GM12873 (cell line): ENCODE results near the gene NAAA.

ENCODE experiments used
- TF ChIP-seq, protein P1 (sequence below): IDR thresholded peaks from 2 replicates; pipeline ENCODE4 v1.5.1; 2012; ENCODE audit warnings: low read depth, mild to moderate bottlenecking, moderate library complexity, low read length, control low read depth; ENCODE audit not compliant: insufficient read depth; ENCODE audit errors: missing control alignments

Gene NAAA

DNA sequence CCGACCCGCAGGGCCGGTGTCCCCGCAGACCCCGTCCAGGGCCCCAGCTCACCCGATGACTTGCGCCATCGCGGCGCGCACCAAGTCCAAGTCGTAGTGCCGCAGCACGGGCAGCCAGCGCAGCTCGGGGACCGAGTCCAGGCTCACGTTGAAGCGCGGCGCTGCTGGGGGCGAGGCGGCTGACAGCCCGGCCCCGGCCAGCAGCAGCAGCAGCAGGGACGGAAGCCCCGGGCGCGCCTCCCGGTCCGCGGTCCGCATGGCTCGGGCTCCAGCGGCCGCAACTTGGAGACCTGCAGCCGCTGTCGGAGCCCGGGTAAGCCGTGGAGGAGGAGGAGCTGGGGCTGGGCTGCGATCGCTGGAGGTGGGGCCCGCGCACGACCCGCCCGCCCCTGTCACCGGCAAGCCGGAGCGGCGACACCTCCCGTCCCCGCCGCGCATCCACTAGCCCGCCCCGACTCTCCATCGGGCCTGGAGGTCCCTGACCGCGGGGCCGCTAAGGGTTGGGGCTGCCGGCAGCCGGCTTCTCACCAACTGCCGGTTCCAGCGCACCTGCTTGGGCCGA, at the start of gene NAAA:
Gene NAAA, minus strand, starts transcription at position 322 of the 562 bp plus-strand sequence. Its CDS starts 64 bp downstream, at position 258.
- TF ChIP-seq, protein P1, sequence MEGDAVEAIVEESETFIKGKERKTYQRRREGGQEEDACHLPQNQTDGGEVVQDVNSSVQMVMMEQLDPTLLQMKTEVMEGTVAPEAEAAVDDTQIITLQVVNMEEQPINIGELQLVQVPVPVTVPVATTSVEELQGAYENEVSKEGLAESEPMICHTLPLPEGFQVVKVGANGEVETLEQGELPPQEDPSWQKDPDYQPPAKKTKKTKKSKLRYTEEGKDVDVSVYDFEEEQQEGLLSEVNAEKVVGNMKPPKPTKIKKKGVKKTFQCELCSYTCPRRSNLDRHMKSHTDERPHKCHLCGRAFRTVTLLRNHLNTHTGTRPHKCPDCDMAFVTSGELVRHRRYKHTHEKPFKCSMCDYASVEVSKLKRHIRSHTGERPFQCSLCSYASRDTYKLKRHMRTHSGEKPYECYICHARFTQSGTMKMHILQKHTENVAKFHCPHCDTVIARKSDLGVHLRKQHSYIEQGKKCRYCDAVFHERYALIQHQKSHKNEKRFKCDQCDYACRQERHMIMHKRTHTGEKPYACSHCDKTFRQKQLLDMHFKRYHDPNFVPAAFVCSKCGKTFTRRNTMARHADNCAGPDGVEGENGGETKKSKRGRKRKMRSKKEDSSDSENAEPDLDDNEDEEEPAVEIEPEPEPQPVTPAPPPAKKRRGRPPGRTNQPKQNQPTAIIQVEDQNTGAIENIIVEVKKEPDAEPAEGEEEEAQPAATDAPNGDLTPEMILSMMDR, result no peak

DNA sequence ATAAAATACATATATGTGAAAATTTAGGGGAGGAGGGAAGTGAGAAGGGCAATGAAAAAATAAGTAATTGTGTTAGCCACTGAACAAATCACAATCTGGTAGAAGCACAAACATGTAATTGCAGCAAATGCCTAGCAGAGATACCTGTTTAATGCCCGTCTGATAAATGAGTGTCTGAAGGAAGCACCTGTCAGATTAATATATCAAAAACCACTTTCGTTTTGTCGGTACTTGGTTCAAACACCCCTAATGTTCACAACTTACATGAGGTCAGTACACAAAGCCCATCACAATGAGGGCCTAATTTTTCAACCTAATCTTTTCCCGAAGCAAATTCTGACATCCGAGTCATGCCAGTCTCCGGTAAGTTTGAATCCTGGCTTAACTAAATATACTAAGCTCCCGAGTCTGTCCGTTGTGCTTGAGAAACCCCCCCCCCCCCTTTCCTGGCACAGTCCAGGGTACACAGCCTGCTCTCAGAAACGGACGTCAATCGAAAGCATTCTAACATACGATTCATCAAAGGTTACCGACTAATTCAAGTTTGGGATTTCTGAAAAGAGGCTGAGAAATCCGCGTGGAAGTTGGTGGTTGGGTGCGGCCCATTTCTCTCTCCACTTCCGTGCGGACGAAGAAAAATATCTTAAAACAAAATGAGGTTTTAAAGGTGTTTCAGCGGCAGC, 49.2 kb upstream of the NAAA start:
- TF ChIP-seq, protein P1, result no peak

DNA sequence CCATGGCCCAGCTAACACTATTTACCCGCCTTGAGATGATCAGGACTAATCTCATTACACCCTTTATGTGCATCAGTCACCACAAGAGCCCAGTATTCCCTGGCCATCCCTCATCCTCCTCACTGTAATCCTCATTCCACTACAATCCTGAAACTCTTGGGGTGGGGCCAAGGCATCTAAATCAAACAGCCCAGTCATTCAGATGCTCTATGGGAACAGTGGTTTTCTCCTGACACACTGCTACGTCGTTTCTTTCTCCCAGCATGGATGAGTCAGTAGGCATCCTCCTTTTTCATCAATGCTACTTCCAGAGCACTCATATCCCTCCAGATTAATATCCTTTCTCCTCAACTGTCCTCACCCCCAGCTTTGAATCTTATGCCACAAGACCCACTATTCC, 44.3 kb upstream of the NAAA start:
- TF ChIP-seq, protein P1, result no peak

DNA sequence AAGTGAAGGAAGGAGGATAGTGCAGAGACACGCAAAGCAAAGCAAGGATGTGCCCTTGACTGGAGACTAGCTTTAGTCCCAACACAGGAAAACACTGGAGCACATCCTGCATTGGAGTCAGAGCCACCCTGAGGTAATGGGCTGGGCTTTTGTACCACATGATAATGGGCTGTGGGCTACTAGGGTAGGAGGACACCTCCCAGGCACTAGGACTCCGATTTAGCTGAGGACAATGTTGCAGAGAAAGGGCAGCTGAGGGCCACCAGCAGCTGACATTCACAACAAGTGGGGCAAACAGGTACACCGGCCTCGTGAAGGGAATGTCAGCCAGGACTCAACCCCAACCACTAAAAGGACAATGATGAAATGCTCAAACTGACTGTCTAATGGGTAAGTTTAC, 39.8 kb upstream of the NAAA start:
- TF ChIP-seq, protein P1, result no peak

DNA sequence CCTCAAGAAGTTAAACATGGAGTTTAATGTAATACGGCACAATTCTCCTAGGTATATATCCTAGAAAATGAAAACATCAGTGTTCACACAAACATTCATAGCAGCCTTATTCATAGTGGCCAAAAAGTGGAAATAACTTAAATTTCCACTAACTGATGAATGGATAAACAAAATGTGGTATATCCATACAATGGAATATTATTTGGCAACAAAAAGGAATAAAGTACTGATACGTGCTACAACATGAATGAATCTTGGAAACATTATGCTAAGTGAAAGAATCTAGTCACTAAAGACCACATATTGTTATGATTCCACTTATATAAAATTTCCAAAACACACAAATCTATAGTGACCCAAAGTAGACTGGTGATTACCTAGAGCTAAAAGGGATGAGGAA, 35.4 kb upstream of the NAAA start:
- TF ChIP-seq, protein P1, result no peak

DNA sequence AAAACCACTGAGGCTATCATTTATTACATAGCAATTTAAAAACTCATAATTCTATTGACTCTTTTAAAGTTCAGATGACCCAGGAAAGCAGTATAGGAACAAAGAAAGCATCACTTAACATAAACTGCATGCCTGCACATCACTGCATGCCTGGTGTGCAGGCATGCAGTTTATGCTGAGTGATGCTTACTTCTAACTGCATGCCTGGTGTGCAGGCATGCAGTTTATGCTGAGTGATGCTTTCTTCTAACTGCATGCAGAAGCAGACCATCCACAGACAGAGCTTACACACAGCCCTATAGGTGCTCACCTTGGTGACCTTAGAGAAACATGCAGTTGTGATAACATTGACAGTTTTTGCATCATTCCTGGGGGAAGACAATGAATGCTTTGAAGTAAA, 33.0 kb upstream of the NAAA start:
- TF ChIP-seq, protein P1, result no peak

DNA sequence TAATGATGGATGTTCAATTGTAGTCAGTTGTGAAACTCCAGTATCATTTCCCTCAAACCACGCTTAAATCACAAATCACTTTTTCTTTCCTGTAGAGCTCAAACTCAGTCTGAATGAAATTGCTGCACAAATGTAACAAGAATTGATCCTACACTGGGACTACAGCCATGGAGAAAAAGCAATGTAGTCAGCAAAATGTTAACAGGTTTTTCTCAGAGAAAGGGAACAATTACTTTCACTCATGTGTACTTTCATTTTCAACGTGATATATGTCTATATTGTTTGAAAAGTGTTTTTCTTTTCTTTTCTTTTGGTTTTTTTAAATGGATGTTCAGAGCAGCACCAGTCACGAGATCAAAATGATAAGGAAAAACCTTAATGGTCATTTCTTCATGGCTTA, 27.3 kb upstream of the NAAA start:
- TF ChIP-seq, protein P1, result no peak
